GM12873 (cell line): Measurements from ENCODE around the gene CSDE1.

ENCODE experiments used
- TF ChIP-seq, protein P1 (sequence below): IDR thresholded peaks from 2 replicates; pipeline ENCODE4 v1.5.1; 2012; ENCODE audit warnings: low read depth, mild to moderate bottlenecking, moderate library complexity, low read length, control low read depth; ENCODE audit not compliant: insufficient read depth; ENCODE audit errors: missing control alignments

CSDE1 gene

DNA sequence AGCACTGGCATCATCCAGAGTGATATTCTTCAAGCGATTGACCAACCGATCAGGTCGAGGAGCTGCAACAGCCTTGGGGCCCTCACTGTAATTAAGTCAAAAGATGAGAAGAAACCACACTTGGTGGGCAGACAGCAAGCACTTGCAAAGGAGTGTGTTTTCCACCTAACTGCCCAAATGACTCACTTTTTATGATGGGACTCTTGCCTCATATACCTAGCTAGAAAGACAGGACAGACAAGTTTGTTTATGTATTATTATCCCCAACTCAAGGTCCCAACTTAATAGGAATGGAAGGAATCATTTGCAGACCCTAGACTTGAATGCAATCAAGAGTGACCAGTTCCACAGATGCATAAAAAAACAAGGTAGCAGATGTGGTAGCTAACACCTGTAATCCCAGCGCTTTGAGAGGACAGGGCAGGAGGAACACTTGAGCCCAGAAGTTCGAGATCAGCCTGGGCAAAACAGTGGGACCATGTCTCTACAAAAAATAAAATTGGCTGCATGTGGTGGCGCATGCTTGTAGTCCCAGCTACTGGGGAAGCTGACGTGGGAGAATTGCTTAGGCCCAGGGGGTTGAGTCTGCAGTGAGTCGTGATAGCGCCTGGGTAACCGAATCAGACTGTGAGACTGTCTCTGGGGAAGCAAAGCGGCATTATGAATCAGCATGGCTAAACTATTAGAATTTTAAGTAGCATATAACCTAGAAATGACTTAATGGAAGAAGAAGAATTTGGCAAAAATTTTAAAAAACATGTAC, 38.9 kb downstream of the CSDE1 start:
- TF ChIP-seq, protein P1, sequence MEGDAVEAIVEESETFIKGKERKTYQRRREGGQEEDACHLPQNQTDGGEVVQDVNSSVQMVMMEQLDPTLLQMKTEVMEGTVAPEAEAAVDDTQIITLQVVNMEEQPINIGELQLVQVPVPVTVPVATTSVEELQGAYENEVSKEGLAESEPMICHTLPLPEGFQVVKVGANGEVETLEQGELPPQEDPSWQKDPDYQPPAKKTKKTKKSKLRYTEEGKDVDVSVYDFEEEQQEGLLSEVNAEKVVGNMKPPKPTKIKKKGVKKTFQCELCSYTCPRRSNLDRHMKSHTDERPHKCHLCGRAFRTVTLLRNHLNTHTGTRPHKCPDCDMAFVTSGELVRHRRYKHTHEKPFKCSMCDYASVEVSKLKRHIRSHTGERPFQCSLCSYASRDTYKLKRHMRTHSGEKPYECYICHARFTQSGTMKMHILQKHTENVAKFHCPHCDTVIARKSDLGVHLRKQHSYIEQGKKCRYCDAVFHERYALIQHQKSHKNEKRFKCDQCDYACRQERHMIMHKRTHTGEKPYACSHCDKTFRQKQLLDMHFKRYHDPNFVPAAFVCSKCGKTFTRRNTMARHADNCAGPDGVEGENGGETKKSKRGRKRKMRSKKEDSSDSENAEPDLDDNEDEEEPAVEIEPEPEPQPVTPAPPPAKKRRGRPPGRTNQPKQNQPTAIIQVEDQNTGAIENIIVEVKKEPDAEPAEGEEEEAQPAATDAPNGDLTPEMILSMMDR, result no peak

DNA sequence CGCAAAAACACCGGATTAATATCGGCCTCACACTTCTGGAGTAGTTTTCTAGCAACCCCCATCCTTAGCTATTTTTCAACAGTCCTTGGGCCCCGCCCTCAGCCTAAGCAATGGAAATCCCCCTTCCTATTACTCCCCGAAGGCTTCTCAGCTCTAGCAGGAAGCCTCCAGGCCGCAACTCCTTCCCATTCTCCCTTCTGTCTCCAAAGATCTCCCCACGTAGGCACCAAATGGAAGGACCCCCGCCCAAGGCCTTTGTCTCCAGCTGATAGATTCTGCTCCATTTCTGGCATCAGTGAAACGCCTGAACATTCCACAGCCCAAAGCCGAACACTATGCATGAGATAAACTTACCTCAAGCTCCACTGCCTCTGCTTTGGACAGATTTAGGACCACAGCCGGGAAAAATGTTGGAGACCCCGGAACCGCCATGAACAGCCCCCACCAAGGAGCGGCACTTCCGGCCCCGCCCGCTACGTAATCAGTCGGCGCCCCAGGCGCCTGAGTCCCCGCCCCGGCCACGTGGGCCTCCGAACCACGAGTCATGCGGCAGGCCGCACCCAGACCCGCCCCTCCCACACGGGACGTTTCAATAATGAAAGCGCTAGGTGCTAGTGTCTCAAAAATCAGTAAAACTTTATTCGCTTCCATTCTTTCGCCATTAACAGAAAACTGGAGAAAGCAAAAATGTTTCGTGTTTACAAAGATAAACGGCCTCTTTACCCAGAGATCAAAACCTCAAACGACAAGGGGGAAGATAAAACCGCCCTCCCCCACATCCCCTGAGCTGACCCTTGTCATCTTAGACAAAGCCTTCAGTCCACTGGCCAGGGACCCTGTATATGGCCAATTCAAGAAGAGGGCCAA, 41.2 kb downstream of the CSDE1 start, which contains the start of gene NRAS:
Gene NRAS (minus strand): TSS at position 468 of the 867 bp plus-strand sequence. CDS start 611 bp downstream, outside the sequence.
- TF ChIP-seq, protein P1, result no peak

DNA sequence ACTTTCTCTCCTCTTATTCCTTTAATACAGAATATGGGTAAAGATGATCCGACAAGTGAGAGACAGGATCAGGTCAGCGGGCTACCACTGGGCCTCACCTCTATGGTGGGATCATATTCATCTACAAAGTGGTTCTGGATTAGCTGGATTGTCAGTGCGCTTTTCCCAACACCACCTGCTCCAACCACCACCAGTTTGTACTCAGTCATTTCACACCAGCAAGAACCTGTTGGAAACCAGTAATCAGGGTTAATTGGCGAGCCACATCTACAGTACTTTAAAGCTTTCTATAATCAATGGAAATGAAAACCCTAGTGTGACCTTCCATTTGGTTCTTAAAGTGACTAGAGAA, 41.9 kb downstream of the CSDE1 start:
- TF ChIP-seq, protein P1, result no peak

DNA sequence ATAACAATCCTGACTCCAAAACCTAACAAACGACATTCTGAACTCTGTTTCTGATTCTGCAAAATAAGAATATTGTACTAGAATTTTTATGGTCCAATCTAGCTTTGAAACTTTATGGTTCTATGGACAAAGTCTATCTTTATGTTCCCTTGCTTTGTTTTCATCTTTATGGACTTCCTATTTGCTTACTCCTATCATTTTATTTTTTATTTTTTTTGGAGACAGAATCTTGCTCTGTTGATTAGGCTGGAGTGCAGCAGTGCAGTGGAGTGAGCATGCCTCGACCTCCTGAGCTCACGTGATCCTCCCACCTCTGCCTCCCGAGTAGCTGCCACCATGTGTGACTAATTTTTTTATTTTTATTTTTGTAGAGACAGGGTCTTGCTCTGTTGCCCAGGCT, 44.8 kb downstream of the CSDE1 start:
- TF ChIP-seq, protein P1, result no peak

DNA sequence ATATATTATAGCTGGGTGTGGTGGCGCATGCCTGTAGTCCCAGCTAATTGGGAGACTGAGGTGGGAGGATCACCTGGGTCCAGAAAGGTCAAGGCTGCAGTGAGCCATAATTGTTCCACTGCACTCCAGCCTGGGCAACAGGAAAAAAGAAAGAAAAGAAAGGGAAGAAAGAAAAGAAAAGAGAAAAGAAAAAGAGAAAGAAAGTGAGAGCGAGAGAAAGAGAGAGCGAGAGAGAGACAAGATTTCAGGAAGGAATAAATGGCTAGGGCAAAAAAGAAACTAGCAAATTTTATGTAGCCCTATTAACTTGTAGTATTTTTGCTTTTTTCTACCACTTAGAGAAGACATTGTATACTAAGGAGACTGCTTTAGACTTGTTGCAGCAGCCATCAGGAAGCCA, 47.4 kb downstream of the CSDE1 start:
- TF ChIP-seq, protein P1, result no peak

DNA sequence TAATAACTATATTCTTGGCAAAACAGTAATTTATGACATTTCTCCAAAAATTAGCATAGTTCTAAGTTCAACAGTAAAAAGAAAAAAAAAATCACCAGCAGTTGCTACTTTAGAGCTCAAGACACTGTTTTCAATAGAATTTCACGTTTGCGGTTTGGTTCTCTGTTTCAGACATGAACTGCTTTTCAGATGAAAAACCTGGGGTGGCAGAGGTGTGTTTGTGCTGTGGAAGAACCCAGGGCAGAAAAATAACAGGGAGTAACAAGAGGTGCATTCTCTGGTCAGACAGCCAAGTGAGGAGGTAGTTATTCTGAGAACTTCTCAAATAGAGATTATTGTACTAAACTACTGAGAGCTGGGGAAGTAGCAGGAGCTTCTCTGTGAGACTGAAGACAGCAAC, 50.2 kb downstream of the CSDE1 start:
- TF ChIP-seq, protein P1, result no peak

DNA sequence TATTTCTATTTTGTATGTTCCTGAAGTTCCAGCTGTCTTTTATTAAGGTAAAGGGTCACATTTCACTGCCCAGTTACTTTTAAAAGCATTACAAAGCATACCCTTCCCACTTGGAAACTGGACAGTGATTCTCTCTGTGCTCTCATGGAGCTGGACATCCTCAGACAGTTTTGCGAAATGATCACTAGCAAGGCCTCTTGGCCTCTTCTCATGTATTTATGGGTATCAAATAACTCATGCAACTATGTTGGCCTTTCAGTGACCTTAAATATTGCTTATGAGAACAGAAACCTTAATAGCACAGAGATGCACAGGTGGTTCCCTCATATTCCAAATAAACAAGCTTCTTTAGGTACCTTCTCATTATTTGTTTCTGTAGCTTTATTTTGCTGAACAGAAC, 54.5 kb downstream of the CSDE1 start:
- TF ChIP-seq, protein P1, result no peak
